ENCODE results near the gene CCDC200. TPM values are rescaled to one million over a fixed set of nuclear protein-coding genes. Genes with fewer than 3 reads are reported as not detected.

The CCDC200 gene
- total RNA-seq, 1 experiment from 2014 or later, result not detected

- Histone ChIP-seq H3K4me1 (replicated peaks; ENCODE audit: insufficient read depth) (no peaks in the 10 kb centered on the region), H3K36me3 (ENCODE audit: low read depth) (no peaks in the 10 kb centered on the region), H4K20me1 (ENCODE audit: insufficient read depth) (no peaks in the 10 kb centered on the region), H3K9me3 (ENCODE audit: insufficient read depth, low read depth) (no peaks in the 10 kb centered on the region), H3K9me2 (ENCODE audit: insufficient read depth) (no peaks in the 10 kb centered on the region), H3K4me2 (no peak overlapping the region), H3K4me3 (no peak overlapping the region), H3K27ac (no peak overlapping the region), H3K79me2 (ENCODE audit: low read depth) (no peaks in the 10 kb centered on the region), H3K27me3 (ENCODE audit: insufficient read depth, low read depth) (no peaks in the 10 kb centered on the region), H3F3A (ENCODE audit: insufficient read depth, low read depth) (no peaks in the 10 kb centered on the region), H2AFZ (no peak overlapping the region)
- POLR2A ChIA-PET (ENCODE audit: unreplicated experiment), result no interaction called here
- CTCF ChIA-PET, result no interaction called here
- TF ChIP-seq CTCF (conservative IDR thresholded peaks at IDR 0.05), result no peak
- no peak for TF ChIP-seq EZH2 (IDR thresholded peaks at IDR 0.05; ENCODE audit: low read depth)
- intact Hi-C loops (cut with micrococcal nuclease; ENCODE audit: unreplicated experiment), result no loop called here
- BruUV-seq (replicated peaks), result no TSS peak
- no peak for DNase-seq
Observed at GRCh38 chr17:43226393-43226792, 2.0 kb downstream of the CCDC200 start.

- no peaks in the 10 kb centered on the region for H3K9me2 ChIP-seq (ENCODE audit: insufficient read depth)
- H3K79me2 ChIP-seq (ENCODE audit: low read depth), result no peaks in the 10 kb centered on the region
- TF ChIP-seq EZH2 (IDR thresholded peaks at IDR 0.05; ENCODE audit: low read depth) (no peak), CTCF (conservative IDR thresholded peaks at IDR 0.05) (no peak)
- H3K27me3 ChIP-seq (ENCODE audit: insufficient read depth, low read depth), result no peaks in the 10 kb centered on the region
- no peak for DNase-seq
- H3K4me1 ChIP-seq (replicated peaks; ENCODE audit: insufficient read depth), result no peaks in the 10 kb centered on the region
- H3K9me3 ChIP-seq (ENCODE audit: insufficient read depth, low read depth), result no peaks in the 10 kb centered on the region
- no peak overlapping the region for H3K4me2 ChIP-seq
- no peak overlapping the region for H3K27ac ChIP-seq
- H3K4me3 ChIP-seq, result no peak overlapping the region
- H4K20me1 ChIP-seq (ENCODE audit: insufficient read depth), result no peaks in the 10 kb centered on the region
- no peaks in the 10 kb centered on the region for H3K36me3 ChIP-seq (ENCODE audit: low read depth)
- no TSS peak for BruUV-seq (replicated peaks)
- ChIA-PET CTCF (no interaction called here), POLR2A (ENCODE audit: unreplicated experiment) (no interaction called here)
- H3F3A ChIP-seq (ENCODE audit: insufficient read depth, low read depth), result no peaks in the 10 kb centered on the region
- no peak overlapping the region for H2AFZ ChIP-seq
- intact Hi-C loops (cut with micrococcal nuclease; ENCODE audit: unreplicated experiment), result no loop called here
Observed at GRCh38 chr17:43224146-43224705, 4.2 kb downstream of the CCDC200 start.

DNA sequence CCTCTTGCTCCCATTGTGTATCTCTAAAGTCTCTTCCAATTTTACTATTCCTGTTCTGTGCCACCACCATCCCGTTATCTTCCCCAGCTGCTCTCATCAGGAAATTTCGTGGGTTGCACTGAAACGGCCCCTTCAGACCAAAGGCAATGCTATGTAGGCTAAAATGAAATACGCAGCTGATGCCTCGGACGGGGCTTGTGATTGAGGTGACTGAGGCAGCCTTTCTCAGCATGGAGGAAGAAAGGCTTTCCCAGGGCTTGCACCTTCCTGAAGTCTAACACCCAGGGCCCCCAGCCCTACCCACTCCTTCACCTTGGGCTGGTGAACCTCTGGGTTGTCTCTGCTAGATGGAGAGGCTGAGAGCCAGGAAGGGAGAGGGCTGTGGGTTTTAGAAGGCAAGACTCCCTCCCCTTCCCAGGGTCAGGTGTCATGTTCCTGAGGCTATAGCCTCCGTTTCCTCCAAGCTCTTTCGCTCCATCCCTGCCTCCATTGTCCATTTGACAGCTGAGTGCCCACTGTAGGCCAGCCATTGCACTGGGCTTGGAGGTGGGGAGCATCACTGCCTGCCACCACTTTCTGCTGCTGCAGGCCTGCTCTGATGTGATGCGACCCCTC lies 7.8 kb downstream of the CCDC200 start:
- H2AFZ ChIP-seq, result no peak overlapping the region
- no peaks in the 10 kb centered on the region for H3K79me2 ChIP-seq (ENCODE audit: low read depth)
- H3K4me1 ChIP-seq (replicated peaks; ENCODE audit: insufficient read depth), result no peaks in the 10 kb centered on the region
- no peak overlapping the region for H3K4me2 ChIP-seq
- DNase-seq, result no peak
- CTCF ChIA-PET, result no interaction called here
- no peak overlapping the region for H3K4me3 ChIP-seq
- no peaks in the 10 kb centered on the region for H4K20me1 ChIP-seq (ENCODE audit: insufficient read depth)
- POLR2A ChIA-PET (ENCODE audit: unreplicated experiment), result no interaction called here
- intact Hi-C loops (cut with micrococcal nuclease; ENCODE audit: unreplicated experiment), result no loop called here
- no peaks in the 10 kb centered on the region for H3F3A ChIP-seq (ENCODE audit: insufficient read depth, low read depth)
- H3K27ac ChIP-seq, result no peak overlapping the region
- H3K27me3 ChIP-seq (ENCODE audit: insufficient read depth, low read depth), result no peaks in the 10 kb centered on the region
- H3K36me3 ChIP-seq (ENCODE audit: low read depth), result no peaks in the 10 kb centered on the region
- no peaks in the 10 kb centered on the region for H3K9me3 ChIP-seq (ENCODE audit: insufficient read depth, low read depth)
- H3K9me2 ChIP-seq (ENCODE audit: insufficient read depth), result no peaks in the 10 kb centered on the region
- no peak for TF ChIP-seq EZH2 (IDR thresholded peaks at IDR 0.05; ENCODE audit: low read depth)
- no peak for TF ChIP-seq CTCF (conservative IDR thresholded peaks at IDR 0.05)
- no TSS peak for BruUV-seq (replicated peaks)

All from PC-9 (cell line).